DND-41 (cell line): ENCODE data around the gene RNF130.
A peak's percentile ranks its signal among the peaks of the same experiment; 100 is the strongest.

ENCODE experiments used
- ATAC-seq: fragments of 200-7000 bp; cut with Tn5 transposase; 3 replicates; pipeline ENCODE4 v1.9.1; 2021; ENCODE audit warnings: low read depth; ENCODE audit not compliant: insufficient read depth
- DNase-seq: peaks from one replicate; pipeline ENCODE4 v3.0.0-alpha.2; 2020
- H2AFZ ChIP-seq: 2 replicates; pipeline ENCODE4 v1.6.0; 2012; ENCODE audit warnings: low read depth, low read length
- H3K27ac ChIP-seq: 2 replicates; pipeline ENCODE4 v1.5.1; 2012; ENCODE audit warnings: low read length, inconsistent platforms
- H3K27me3 ChIP-seq: fragments of 200-600 bp; sonication (generic); 2 replicates; pipeline ENCODE4 v1.6.0; 2012; ENCODE audit warnings: low read length, mild to moderate bottlenecking, inconsistent platforms; ENCODE audit not compliant: insufficient read depth, poor library complexity
- H3K36me3 ChIP-seq: 2 replicates; pipeline ENCODE4 v1.5.1; 2012; ENCODE audit warnings: low read length, inconsistent platforms; ENCODE audit not compliant: insufficient read depth
- H3K4me1 ChIP-seq: 2 replicates; pipeline ENCODE4 v1.5.1; 2012; ENCODE audit warnings: mild to moderate bottlenecking, low read length; ENCODE audit not compliant: insufficient read depth
- H3K4me2 ChIP-seq: 2 replicates; pipeline ENCODE4 v1.6.0; 2012; ENCODE audit warnings: mild to moderate bottlenecking, moderate library complexity, low read length, inconsistent platforms; ENCODE audit not compliant: insufficient read depth
- H3K4me3 ChIP-seq, 2 experiments: fragments of 200-600 bp in 1 of 2; shearing (Covaris generic) in 1 of 2; 2 replicates each; pipeline ENCODE4 v1.5.1; 2012 to 2016; ENCODE audit warnings: inconsistent platforms in 2 of 2, low read length in 2 of 2, mild to moderate bottlenecking in 2 of 2, low read depth in 1 of 2, moderate library complexity in 1 of 2
- H3K79me2 ChIP-seq: 2 replicates; pipeline ENCODE4 v1.6.0; 2012; ENCODE audit warnings: low read length, inconsistent platforms; ENCODE audit not compliant: insufficient read depth
- H3K9ac ChIP-seq: 2 replicates; pipeline ENCODE4 v1.6.0; 2012; ENCODE audit warnings: low read depth, mild to moderate bottlenecking, inconsistent platforms, low read length, moderate library complexity
- H3K9me3 ChIP-seq: 2 replicates; pipeline ENCODE4 v1.5.1; 2012; ENCODE audit warnings: low read length, moderate library complexity, mild to moderate bottlenecking, inconsistent platforms; ENCODE audit not compliant: insufficient read depth, severe bottlenecking
- H4K20me1 ChIP-seq: 2 replicates; pipeline ENCODE4 v1.6.0; 2012; ENCODE audit warnings: low read length; ENCODE audit not compliant: insufficient read depth
- CTCF ChIP-seq: IDR thresholded peaks from 2 replicates; pipeline ENCODE4 v1.5.1; 2012; ENCODE audit warnings: borderline replicate concordance, low read length, moderate library complexity, mild to moderate bottlenecking; ENCODE audit not compliant: poor library complexity, severe bottlenecking; ENCODE audit errors: extremely low read depth
- EZH2 ChIP-seq: IDR thresholded peaks from 3 replicates; pipeline ENCODE4 v1.6.1; 2012; ENCODE audit warnings: borderline replicate concordance, low read depth, mild to moderate bottlenecking, moderate library complexity, low read length, inconsistent platforms; ENCODE audit not compliant: severe bottlenecking

RNF130 gene

GRCh38 chr5:180071531-180072255 lies at the start of gene RNF130:
Gene RNF130, minus strand, starts transcription at chr5:180071759. Its CDS starts 57 bp downstream, at chr5:180071702.
- H2AFZ ChIP-seq: peak within 1 kb of the TSS; percentile 85
- no peaks in the 10 kb centered on the region; the same call in 1 of the 2 replicates for H4K20me1 ChIP-seq
- ATAC-seq: peak; percentile 79
- peak within 1 kb of the TSS; percentile 67 for H3K4me2 ChIP-seq
- peaks cover 24% of the 10 kb centered on the region for H3K4me1 ChIP-seq
- TF ChIP-seq EZH2 (no peak), CTCF (no peak)
- no peaks in the 10 kb centered on the region for H3K79me2 ChIP-seq
- peak within 1 kb of the TSS; percentile 74 for H3K9ac ChIP-seq
- peak; percentile 75 for DNase-seq
- H3K36me3 ChIP-seq: no peaks in the 10 kb centered on the region
- peaks cover 37% of the 10 kb centered on the region for H3K27me3 ChIP-seq
- H3K4me3 ChIP-seq: peak within 1 kb of the TSS; percentile 27 to 71; a peak in 3 of 4 replicates
- no peaks in the 10 kb centered on the region for H3K9me3 ChIP-seq
- H3K27ac ChIP-seq: 0 out of 2 replicates have a peak within 1 kb of the TSS, but pooled peaks have one; percentile 49

DNA sequence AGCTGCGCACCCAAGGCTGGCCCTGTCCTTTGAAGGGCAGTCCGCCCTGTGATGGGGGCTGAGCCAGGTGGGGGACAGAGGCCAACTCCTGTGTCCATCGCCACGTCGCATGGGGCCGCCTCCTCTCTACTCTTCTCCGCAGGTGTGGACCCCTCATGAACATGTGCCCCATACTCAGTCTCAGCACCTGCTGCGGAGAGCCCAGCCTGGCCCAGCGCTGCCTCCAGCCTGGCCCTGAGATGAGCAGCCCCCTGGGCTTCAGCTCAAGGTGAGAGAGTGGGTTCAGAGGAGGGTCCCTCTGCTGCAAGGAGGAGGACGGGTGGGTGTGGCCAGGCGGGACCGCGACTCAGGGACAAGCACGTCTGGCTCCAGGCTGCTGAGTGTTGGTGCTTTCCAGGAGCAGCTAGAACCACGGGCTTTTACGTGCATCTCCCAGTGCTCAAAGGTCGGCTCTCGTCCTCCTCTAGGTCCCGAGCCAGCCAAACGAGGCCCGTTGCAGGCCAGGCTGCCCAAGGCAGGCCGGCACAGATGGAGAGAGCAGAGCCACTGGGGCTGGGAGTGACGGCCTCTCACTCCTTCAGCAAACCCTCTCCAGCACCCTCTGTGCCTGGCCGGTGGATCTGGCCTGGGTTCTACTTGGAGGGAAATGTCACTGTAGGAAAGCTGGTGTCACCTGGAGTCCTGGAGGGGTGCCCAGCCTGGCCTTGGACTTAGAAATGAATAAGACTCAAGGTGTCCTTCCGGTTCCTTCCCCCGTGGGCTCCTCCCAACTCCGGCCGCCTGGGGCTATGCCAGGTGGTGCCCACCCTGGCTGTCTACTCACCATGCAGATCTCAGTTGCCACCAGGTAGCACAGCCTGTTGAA lies 48.9 kb upstream of the RNF130 start:
- DNase-seq: no peak
- Histone ChIP-seq H3K27me3 (no peaks in the 10 kb centered on the region), H3K4me2 (no peak overlapping the region), H3K9me3 (no peaks in the 10 kb centered on the region), H3K27ac (no peak overlapping the region), H3K9ac (no peak overlapping the region), H4K20me1 (no peaks in the 10 kb centered on the region), H3K4me3 (no peak overlapping the region), H3K36me3 (no peaks in the 10 kb centered on the region), H3K4me1 (no peaks in the 10 kb centered on the region), H2AFZ (no peak overlapping the region), H3K79me2 (no peaks in the 10 kb centered on the region)
- TF ChIP-seq CTCF (no peak), EZH2 (no peak)
- ATAC-seq: no peak

- H3K27me3 ChIP-seq: no peaks in the 10 kb centered on the region
- H2AFZ ChIP-seq: no peak overlapping the region
- H3K36me3 ChIP-seq: no peaks in the 10 kb centered on the region
- TF ChIP-seq EZH2: no peak
- TF ChIP-seq CTCF: no peak
- H3K9me3 ChIP-seq: no peaks in the 10 kb centered on the region
- DNase-seq (no peak), ATAC-seq (no peak)
- no peaks in the 10 kb centered on the region for H3K4me1 ChIP-seq
- no peak overlapping the region for H3K27ac ChIP-seq
- no peak overlapping the region for H3K4me2 ChIP-seq
- H4K20me1 ChIP-seq: no peaks in the 10 kb centered on the region
- H3K79me2 ChIP-seq: no peaks in the 10 kb centered on the region
- H3K4me3 ChIP-seq: no peak overlapping the region
- H3K9ac ChIP-seq: no peak overlapping the region
Observed at GRCh38 chr5:180119903-180120236, 48.3 kb upstream of the RNF130 start.
